ENCODE results near the gene FBXL2. TPM values are rescaled to one million over a fixed set of nuclear protein-coding genes. Genes with fewer than 3 reads are reported as not detected.

FBXL2 gene
- total RNA-seq, 2 experiments from 2014 or later = not detected

DNA sequence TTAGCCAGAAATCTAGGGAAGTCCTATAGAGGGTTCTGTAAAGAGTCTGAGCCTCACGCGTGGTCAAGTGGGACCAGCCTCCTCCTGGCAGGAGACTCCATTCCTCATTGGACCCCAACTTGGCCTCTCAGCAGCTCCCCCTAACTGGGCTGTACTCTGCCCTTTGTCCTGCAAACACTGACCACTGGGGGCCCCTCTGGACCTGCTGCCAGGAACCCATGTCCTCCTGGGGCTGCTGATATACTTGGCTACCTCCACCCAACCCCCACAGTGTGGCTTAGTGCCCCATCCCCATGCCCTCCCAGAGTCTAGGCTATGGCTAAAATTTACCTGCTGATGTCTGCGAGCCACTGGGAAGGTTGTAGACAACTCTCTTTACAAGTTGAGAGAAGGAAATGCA lies 100.2 kb downstream of the FBXL2 start:
- Mint-ChIP-seq H3K4me1 (peaks cover 5% of the 10 kb centered on the region), H3K27me3 (no peaks in the 10 kb centered on the region), H3K4me3 (no peak overlapping the region), H3K9me3 (no peaks in the 10 kb centered on the region), H3K36me3 (ENCODE audit: low read depth) (no peaks in the 10 kb centered on the region), H3K27ac (no peak overlapping the region)
- no peak for DNase-seq
- POLR2A ChIA-PET = no interaction called here
- CTCF ChIA-PET = no interaction called here

DNA sequence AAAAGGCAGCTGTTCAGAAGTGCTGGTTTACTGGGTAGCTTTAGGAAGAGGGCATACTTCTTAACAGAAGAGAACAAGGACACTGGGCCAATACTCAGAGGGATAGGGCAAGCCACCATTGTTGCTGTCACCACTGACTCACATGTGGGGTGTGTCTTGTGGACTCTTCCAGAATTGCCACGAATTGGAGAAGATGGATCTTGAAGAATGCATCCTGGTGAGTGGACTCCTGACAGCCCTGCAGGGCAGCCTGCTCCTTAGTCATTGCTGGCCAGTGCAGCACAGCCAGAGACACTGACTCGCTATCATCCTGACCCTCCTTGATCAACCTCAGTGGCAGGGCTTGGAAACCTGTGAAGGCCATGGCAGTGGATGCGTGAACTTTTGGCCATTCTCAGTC lies 100.7 kb downstream of the FBXL2 start:
- DNase-seq = no peak
- H3K9me3 Mint-ChIP-seq = no peaks in the 10 kb centered on the region
- no peaks in the 10 kb centered on the region for H3K36me3 Mint-ChIP-seq (ENCODE audit: low read depth)
- POLR2A ChIA-PET = no interaction called here
- CTCF ChIA-PET = no interaction called here
- H3K27ac Mint-ChIP-seq = no peak overlapping the region
- peaks cover 1% of the 10 kb centered on the region for H3K4me1 Mint-ChIP-seq
- H3K27me3 Mint-ChIP-seq = no peaks in the 10 kb centered on the region
- H3K4me3 Mint-ChIP-seq = no peak overlapping the region

DNA sequence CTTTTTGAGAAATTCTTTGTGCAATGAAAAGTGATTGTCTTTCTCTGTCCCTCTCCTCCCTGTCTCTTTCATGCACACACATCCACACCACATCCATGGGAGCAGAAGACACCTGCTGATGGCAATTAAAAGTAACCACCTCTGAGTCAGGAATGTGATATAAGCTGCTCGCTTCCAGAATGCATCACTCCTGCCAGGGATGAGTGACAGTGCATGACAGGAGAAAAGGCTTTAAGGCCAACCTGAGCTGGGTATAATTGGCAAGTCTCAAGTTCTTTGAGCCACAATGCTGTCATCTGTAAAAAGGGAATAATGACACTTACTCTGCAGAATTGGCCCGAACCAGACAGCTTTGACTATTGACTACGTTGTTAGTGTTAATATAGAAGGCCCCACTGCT lies 103.4 kb downstream of the FBXL2 start:
- Mint-ChIP-seq H3K36me3 (ENCODE audit: low read depth) (peaks cover 4% of the 10 kb centered on the region), H3K9me3 (no peaks in the 10 kb centered on the region), H3K27me3 (no peaks in the 10 kb centered on the region), H3K4me1 (peaks cover 9% of the 10 kb centered on the region), H3K27ac (no peak overlapping the region), H3K4me3 (no peak overlapping the region)
- no peak for DNase-seq
- ChIA-PET CTCF (interaction anchor here (0.6 to 0.9 kb wide), 2 partner anchors 82 to 83 kb away, joined by 3 read pairs; no protein-coding TSS in a partner anchor), POLR2A (no interaction called here)

DNA sequence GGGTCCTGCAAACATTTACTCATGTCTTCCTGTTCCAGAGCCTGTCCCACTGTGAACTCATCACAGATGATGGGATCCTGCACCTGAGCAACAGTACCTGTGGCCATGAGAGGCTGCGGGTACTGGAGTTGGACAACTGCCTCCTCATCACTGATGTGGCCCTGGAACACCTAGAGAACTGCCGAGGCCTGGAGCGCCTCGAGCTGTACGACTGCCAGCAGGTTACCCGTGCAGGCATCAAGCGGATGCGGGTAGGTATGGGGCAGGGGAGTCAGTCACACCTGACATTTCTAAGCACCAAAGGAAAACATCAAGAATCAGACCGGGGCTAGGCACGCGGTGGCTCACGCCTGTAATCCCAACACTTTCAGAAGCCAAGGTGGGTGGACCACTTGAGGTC lies 106.7 kb downstream of the FBXL2 start:
- ChIA-PET CTCF (interaction anchor here (3.5 kb wide), 1 partner anchor 12 kb away, joined by 17 read pairs; no protein-coding TSS in a partner anchor), POLR2A (no interaction called here)
- Mint-ChIP-seq H3K4me3 (no peak overlapping the region), H3K27ac (no peak overlapping the region), H3K4me1 (peaks cover 20% of the 10 kb centered on the region), H3K36me3 (ENCODE audit: low read depth) (peaks cover 15% of the 10 kb centered on the region), H3K27me3 (no peaks in the 10 kb centered on the region), H3K9me3 (no peaks in the 10 kb centered on the region)
- DNase-seq = no peak

GRCh38 chr3:33385423-33385822 lies 108.2 kb downstream of the FBXL2 start:
- no peak overlapping the region for H3K4me3 Mint-ChIP-seq
- no peaks in the 10 kb centered on the region for H3K9me3 Mint-ChIP-seq
- H3K36me3 Mint-ChIP-seq (ENCODE audit: low read depth) = peaks cover 23% of the 10 kb centered on the region
- DNase-seq = peak; percentile 50
- CTCF ChIA-PET = interaction anchor here (0.7 to 3.5 kb wide), 3 partner anchors 13 to 55 kb away, joined by 3 to 17 read pairs (median 3); no protein-coding TSS in a partner anchor
- H3K27ac Mint-ChIP-seq = peak overlapping the region; percentile 57
- peaks cover 20% of the 10 kb centered on the region for H3K4me1 Mint-ChIP-seq
- no peaks in the 10 kb centered on the region for H3K27me3 Mint-ChIP-seq
- POLR2A ChIA-PET = no interaction called here

- ChIA-PET POLR2A (no interaction called here), CTCF (interaction anchor here (3.5 kb wide), 1 partner anchor 14 kb away, joined by 17 read pairs; no protein-coding TSS in a partner anchor)
- Mint-ChIP-seq H3K36me3 (ENCODE audit: low read depth) (peaks cover 31% of the 10 kb centered on the region), H3K4me3 (no peak overlapping the region), H3K27ac (peak overlapping the region; percentile 55), H3K4me1 (peaks cover 24% of the 10 kb centered on the region), H3K9me3 (no peaks in the 10 kb centered on the region), H3K27me3 (no peaks in the 10 kb centered on the region)
- no peak for DNase-seq
Observed at GRCh38 chr3:33386631-33387030, 109.4 kb downstream of the FBXL2 start.

DNA sequence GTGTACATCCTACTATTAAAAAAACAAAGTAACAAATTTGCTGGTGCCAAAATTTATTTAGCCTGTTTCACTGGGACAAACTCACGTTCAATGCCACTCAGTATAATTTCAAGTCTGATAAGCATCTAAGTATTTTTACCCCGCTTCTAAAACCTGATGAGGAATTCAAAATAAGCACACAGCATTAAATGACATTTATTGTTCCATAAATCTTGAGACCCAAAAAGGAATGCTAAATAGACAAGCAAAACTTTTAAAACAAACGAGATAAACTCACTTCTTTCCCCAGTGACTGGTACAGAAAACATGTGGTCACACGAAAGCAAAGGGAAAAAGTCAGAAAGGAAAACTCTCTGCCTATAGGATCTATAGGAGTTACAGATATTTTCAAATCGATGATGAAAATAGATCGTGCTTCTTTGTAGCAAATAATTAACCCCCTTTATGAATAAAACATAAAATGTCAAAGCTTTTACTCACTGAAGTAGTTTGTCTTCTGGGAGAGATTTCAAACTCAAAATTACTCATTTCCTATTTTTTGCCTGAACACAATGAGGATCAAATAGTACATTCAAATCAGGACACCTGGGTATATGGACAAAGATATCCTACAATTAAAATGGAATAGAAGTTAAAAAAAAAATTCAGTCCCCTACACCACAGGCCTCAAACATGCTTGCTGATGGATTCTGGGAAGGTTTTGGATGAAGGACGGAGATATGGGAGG lies 111.3 kb downstream of the FBXL2 start:
- Mint-ChIP-seq H3K9me3 (no peaks in the 10 kb centered on the region), H3K27ac (no peak overlapping the region), H3K4me1 (peaks cover 35% of the 10 kb centered on the region), H3K4me3 (no peak overlapping the region), H3K27me3 (no peaks in the 10 kb centered on the region), H3K36me3 (ENCODE audit: low read depth) (peaks cover 45% of the 10 kb centered on the region)
- ChIA-PET POLR2A (no interaction called here), CTCF (interaction anchor here (3.4 kb wide), 1 partner anchor 16 kb away, joined by 15 read pairs; no protein-coding TSS in a partner anchor)
- DNase-seq = no peak

DNA sequence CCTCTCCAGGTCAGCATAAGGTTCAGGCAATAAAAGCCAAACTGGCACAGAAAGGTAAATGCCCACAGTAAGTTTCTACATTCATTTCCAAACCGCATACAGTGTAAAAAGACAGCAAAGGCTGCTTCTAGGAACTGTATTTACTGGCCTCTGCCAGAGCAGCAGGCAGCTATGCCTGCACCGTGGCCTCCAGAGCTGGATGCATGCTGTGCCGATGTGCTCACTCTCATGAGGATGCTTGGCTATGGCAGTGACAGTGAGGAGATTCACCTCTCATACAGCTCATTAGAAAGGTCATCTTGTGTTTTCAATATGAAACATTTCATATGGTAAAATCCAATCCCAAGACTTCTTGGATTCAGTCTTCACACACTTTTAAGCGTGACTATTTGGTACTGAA lies 112.7 kb downstream of the FBXL2 start:
- POLR2A ChIA-PET = interaction anchor here (0.6 kb wide), 1 partner anchor 711 kb away, joined by 3 read pairs; no protein-coding TSS in a partner anchor

DNA sequence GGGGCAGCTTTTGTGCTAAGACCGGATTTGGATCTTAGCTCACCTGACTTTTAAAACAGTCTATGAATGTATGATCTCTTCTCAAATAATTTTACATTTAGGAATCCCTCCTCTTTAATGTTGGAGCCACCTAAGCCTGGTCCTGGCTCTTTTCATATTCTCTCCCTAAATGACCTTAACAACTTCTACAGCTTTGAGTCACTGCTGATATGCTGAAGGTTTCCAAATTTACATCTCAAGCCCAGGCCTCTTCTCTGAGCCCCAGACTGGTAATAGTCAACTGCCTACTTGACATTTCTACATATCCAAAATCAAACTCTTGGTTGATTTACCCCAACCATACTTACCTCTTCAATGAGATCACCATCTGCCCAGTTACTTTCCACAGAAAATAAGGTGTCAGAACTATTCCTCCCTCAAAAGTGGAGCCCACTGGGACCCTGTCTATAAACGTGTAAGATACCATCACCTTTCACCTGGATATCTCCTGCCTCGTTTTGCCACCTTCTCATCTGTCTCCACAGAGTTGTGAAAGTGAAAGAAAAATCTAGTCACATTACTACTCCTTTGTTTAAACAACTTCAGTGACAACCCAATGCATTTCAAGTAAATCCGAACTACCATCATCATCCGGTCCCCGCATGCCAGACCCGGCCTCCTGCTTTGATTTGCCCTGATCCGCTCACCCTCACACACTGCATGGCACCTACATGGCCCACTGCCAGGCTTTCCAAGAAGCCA lies 114.2 kb downstream of the FBXL2 start:
- no peaks in the 10 kb centered on the region for H3K27me3 Mint-ChIP-seq
- CTCF ChIA-PET = interaction anchor here (1.0 to 3.4 kb wide), 2 partner anchors 8 to 19 kb away, joined by 3 to 15 read pairs; no protein-coding TSS in a partner anchor
- peaks cover 19% of the 10 kb centered on the region for H3K4me1 Mint-ChIP-seq
- POLR2A ChIA-PET = no interaction called here
- no peak overlapping the region for H3K4me3 Mint-ChIP-seq
- peak overlapping the region; percentile 38 for H3K27ac Mint-ChIP-seq
- peaks cover 54% of the 10 kb centered on the region for H3K36me3 Mint-ChIP-seq (ENCODE audit: low read depth)
- H3K9me3 Mint-ChIP-seq = no peaks in the 10 kb centered on the region
- DNase-seq = no peak

More for the DNA sequence above, 112.7 kb downstream of the FBXL2 start:
- CTCF ChIA-PET = interaction anchor here (3.4 kb wide), 1 partner anchor 17 kb away, joined by 15 read pairs; no protein-coding TSS in a partner anchor
- Mint-ChIP-seq H3K36me3 (ENCODE audit: low read depth) (peaks cover 47% of the 10 kb centered on the region), H3K4me3 (no peak overlapping the region), H3K4me1 (peaks cover 33% of the 10 kb centered on the region), H3K27ac (no peak overlapping the region), H3K9me3 (no peaks in the 10 kb centered on the region), H3K27me3 (no peaks in the 10 kb centered on the region)
- DNase-seq = no peak

DNA sequence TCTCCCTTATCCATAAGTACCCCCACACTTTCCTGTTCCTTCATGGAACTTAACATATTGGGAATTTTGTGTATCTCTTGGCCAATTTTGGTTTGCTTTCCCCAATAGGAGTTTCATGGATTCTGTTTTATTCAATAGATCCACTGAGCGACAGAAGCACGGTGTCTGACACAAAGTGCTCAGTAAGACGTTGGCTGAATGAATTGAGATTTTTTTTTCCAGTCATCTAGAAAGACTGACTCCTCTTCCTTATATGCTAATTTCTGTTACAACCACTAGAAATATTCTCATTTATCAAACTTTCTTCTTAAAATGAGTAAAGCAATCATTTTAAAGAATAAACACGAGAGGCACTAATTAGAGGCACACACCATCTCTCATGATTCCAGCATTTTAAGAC lies 114.9 kb downstream of the FBXL2 start:
- POLR2A ChIA-PET = no interaction called here
- H3K4me3 Mint-ChIP-seq = no peak overlapping the region
- peaks cover 57% of the 10 kb centered on the region for H3K36me3 Mint-ChIP-seq (ENCODE audit: low read depth)
- H3K27ac Mint-ChIP-seq = peak overlapping the region; percentile 38
- CTCF ChIA-PET = no interaction called here
- no peaks in the 10 kb centered on the region for H3K27me3 Mint-ChIP-seq
- H3K9me3 Mint-ChIP-seq = no peaks in the 10 kb centered on the region
- no peak for DNase-seq
- peaks cover 15% of the 10 kb centered on the region for H3K4me1 Mint-ChIP-seq

DNA sequence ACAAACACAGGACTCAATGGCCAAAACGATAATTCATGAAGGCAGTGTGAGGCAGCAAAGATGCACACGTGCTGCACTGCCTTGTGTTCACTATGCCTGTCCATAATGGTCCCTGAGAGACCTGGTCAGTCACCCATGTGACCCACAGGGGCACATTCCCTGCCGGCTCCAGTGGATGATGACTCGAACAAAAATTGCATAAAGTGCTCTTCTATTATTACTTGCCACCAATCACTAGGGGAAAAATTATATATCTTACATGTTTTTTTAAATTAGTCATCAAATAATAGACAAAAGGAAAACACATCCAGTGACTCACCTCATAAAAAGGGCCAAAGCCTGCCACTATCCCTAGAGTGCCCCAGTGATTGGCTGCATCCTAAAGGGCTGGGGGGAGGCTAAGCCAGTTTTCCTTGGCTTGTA lies 115.5 kb downstream of the FBXL2 start:
- CTCF ChIA-PET = no interaction called here
- H3K36me3 Mint-ChIP-seq (ENCODE audit: low read depth) = peaks cover 62% of the 10 kb centered on the region
- POLR2A ChIA-PET = no interaction called here

DNA sequence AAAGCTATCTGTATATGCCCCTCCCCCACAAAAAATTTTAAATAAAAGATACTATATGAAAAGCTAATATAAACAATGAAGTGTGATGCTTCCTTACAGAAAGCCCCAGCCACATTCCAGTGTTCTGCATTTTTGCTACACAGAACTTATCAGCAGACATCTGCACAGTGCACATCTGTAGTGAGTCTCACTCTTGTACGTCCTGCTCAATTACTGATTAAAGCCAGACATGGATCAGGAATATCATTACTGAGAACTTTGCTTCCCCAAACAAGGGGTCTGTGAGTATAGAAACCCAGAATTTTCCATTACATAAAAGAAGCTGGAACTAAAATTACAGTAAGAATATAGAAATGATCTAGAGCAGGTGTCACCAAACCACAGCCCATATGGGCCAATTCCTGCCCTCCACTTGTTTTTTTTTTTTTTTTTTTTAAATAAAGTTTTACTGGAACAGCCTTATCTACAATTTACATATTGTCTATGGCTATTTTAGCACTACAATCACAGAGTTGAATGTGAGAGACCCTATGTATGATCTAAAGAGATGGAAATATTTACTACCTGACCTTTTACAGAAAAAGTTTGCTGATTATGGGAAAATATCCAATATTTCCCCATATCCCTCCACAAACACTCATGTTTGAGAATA lies 117.3 kb downstream of the FBXL2 start:
- ChIA-PET CTCF (interaction anchor here (0.6 to 1.2 kb wide), 3 partner anchors 22 to 581 kb away, joined by 3 to 4 read pairs (median 3); no protein-coding TSS in a partner anchor), POLR2A (no interaction called here)
- Mint-ChIP-seq H3K36me3 (ENCODE audit: low read depth) (peaks cover 68% of the 10 kb centered on the region), H3K4me3 (no peak overlapping the region), H3K27me3 (no peaks in the 10 kb centered on the region), H3K4me1 (peaks cover 15% of the 10 kb centered on the region), H3K27ac (no peak overlapping the region), H3K9me3 (no peaks in the 10 kb centered on the region)
- no peak for DNase-seq

More for the DNA sequence above, 115.5 kb downstream of the FBXL2 start:
- H3K27ac Mint-ChIP-seq = no peak overlapping the region
- H3K4me3 Mint-ChIP-seq = no peak overlapping the region
- H3K9me3 Mint-ChIP-seq = no peaks in the 10 kb centered on the region
- no peaks in the 10 kb centered on the region for H3K27me3 Mint-ChIP-seq
- H3K4me1 Mint-ChIP-seq = peaks cover 15% of the 10 kb centered on the region
- DNase-seq = no peak

DNA sequence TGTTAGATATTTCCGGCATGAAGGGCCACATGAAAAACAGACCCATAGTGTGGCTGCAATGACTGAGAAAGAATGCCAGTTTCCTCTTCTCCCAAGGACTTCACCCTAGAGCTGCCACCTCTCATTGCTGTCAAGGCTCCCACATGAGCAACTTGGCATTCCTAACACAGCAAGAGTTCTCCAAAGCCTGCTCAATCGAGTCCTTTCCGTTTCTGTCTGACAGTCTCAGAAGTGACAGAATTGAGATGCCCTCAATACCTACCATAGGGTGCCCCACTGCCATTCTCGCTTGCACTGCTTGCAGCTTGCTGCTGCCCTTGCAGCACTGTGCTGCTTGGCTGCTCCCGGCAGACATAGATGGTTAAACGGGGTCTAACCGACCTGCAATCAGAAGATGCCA lies 118.7 kb downstream of the FBXL2 start:
- H3K4me1 Mint-ChIP-seq = peaks cover 15% of the 10 kb centered on the region
- POLR2A ChIA-PET = no interaction called here

More for the DNA sequence above, 118.7 kb downstream of the FBXL2 start:
- Mint-ChIP-seq H3K36me3 (ENCODE audit: low read depth) (peaks cover 65% of the 10 kb centered on the region), H3K4me3 (no peak overlapping the region), H3K27me3 (no peaks in the 10 kb centered on the region), H3K27ac (no peak overlapping the region), H3K9me3 (no peaks in the 10 kb centered on the region)
- CTCF ChIA-PET = interaction anchor here (0.6 kb wide), 2 partner anchors 10 to 462 kb away, joined by 3 to 5 read pairs; no protein-coding TSS in a partner anchor
- DNase-seq = no peak

All from activated CD4-positive, alpha-beta T cell treated with anti-CD3 and anti-CD28 coated beads, Interleukin-2, amount 10 ng/mL, durations not matched to agents 7 days and 5 days (primary cell).